Panc1 (cell line): Measurements from ENCODE around the gene TENM3.

Experiments
- CTCF ChIP-seq: fragments of 450-650 bp; IDR thresholded peaks from 2 replicates; pipeline ENCODE4 v1.5.1; 2017; ENCODE audit warnings: mild to moderate bottlenecking
- POLR2AphosphoS5 ChIP-seq: IDR thresholded peaks from 2 replicates; pipeline ENCODE4 v1.6.1; 2012; ENCODE audit warnings: mild to moderate bottlenecking, low read depth, low read length, moderate library complexity

GRCh38 chr4:182325848-182326255, 82.7 kb downstream of the TENM3 start:
- TF ChIP-seq CTCF: no peak
- no peak for TF ChIP-seq POLR2AphosphoS5
